SKM-1 treated with dmso at 0.1 percent for 144 hours (cell line): ENCODE results near the gene NFIL3.

Source experiments
- DNase-seq: peaks from one replicate; lab custom pipeline; 2025; ENCODE audit not compliant: unreplicated experiment; lab: John Stamatoyannopoulos, UW

NFIL3 gene

GRCh38 chr9:91421971-91422757 lies 1.5 kb downstream of the NFIL3 start:
- DNase-seq = no peak

- DNase-seq = no peak
These were observed 2.4 kb downstream of the NFIL3 start for GRCh38 chr9:91421128-91421765.

GRCh38 chr9:91420501-91421127 lies 3.0 kb downstream of the NFIL3 start:
- DNase-seq = no peak

GRCh38 chr9:91419222-91420191 lies 4.1 kb downstream of the NFIL3 start:
- peak; percentile 82 for DNase-seq

GRCh38 chr9:91418215-91418610 lies 5.4 kb downstream of the NFIL3 start:
- DNase-seq = no peak

GRCh38 chr9:91417602-91418214 lies 5.9 kb downstream of the NFIL3 start:
- no peak for DNase-seq

- DNase-seq = no peak
These were observed 7.4 kb downstream of the NFIL3 start for GRCh38 chr9:91416096-91416712.

GRCh38 chr9:91415290-91415689 lies 8.3 kb downstream of the NFIL3 start:
- DNase-seq = peak; percentile 22

GRCh38 chr9:91412941-91413340 lies 10.7 kb downstream of the NFIL3 start:
- no peak for DNase-seq

- peak; percentile 69 for DNase-seq
These were observed 12.4 kb downstream of the NFIL3 start for GRCh38 chr9:91411096-91411771.

GRCh38 chr9:91410161-91410560 lies 13.5 kb downstream of the NFIL3 start:
- no peak for DNase-seq

GRCh38 chr9:91408475-91408874 lies 15.2 kb downstream of the NFIL3 start:
- DNase-seq = no peak

GRCh38 chr9:91407580-91408318 lies 15.9 kb downstream of the NFIL3 start:
- no peak for DNase-seq

- DNase-seq = no peak
These were observed 18.1 kb downstream of the NFIL3 start for GRCh38 chr9:91405343-91406077.

GRCh38 chr9:91403665-91404543 lies 19.7 kb downstream of the NFIL3 start:
- no peak for DNase-seq

GRCh38 chr9:91398926-91399325 lies 24.7 kb downstream of the NFIL3 start:
- DNase-seq = no peak
